H1 (cell line): Measurements from ENCODE around the gene TSN. TPM values are rescaled to one million over a fixed set of nuclear protein-coding genes. Genes with fewer than 3 reads are reported as not detected.
A peak's percentile ranks its signal among the peaks of the same experiment; 100 is the strongest.

Experiments used
- CTCF ChIA-PET: fragments of 300-600 bp; sonication (Branson Sonifier 250); formaldehyde crosslinking; loops from one replicate; lab custom pipeline; 2021; ENCODE audit not compliant: partially characterized antibody; lab: Charles Lee
- POLR2A ChIA-PET: fragments of 300-600 bp; sonication (Branson Sonifier 250); formaldehyde crosslinking; loops from one replicate; lab custom pipeline; 2021; ENCODE audit warnings: inconsistent platforms; ENCODE audit not compliant: partially characterized antibody; lab: Charles Lee
- DNase-seq, 2 experiments: peaks; one replicate each; pipeline versions ENCODE4 v3.0.0 to v3.0.0-alpha.2; 2010 to 2022; ENCODE audit warnings: low spot score in 2 of 2, low read depth in 1 of 2, mixed read lengths in 1 of 2
- FAIRE-seq: peaks from 2 replicates; lab custom pipeline; 2011; peaks lifted over from hg19 to GRCh38; lab: Jason Lieb, UNC
- H2AFZ ChIP-seq: 2 replicates; pipeline ENCODE4 v1.8.1; 2012; ENCODE audit warnings: low read length, inconsistent platforms
- H2AK5ac ChIP-seq: 2 replicates; pipeline ENCODE4 v1.6.1; 2013; ENCODE audit warnings: low read depth, low read length
- H2BK120ac ChIP-seq: replicated peaks from 2 replicates; pipeline ENCODE3; 2013; ENCODE audit warnings: low read depth, low read length, inconsistent platforms
- H2BK12ac ChIP-seq: 2 replicates; pipeline ENCODE4 v1.6.1; 2013; ENCODE audit warnings: low read depth, low read length
- H2BK15ac ChIP-seq: 2 replicates; pipeline ENCODE4 v1.6.1; 2013; ENCODE audit warnings: low read length
- H2BK20ac ChIP-seq: 2 replicates; pipeline ENCODE4 v1.6.1; 2013; ENCODE audit warnings: low read length
- H2BK5ac ChIP-seq: 2 replicates; pipeline ENCODE4 v1.6.1; 2013; ENCODE audit warnings: low read depth, low read length
- H3K14ac ChIP-seq: 2 replicates; pipeline ENCODE4 v1.6.1; 2013; ENCODE audit warnings: inconsistent platforms; ENCODE audit not compliant: insufficient read length
- H3K18ac ChIP-seq: 2 replicates; pipeline ENCODE4 v1.6.1; 2013; ENCODE audit warnings: low read length; ENCODE audit errors: extremely low read depth
- H3K23ac ChIP-seq: 2 replicates; pipeline ENCODE4 v1.6.1; 2013; ENCODE audit warnings: inconsistent platforms; ENCODE audit not compliant: insufficient read length
- H3K23me2 ChIP-seq: 2 replicates; pipeline ENCODE4 v1.6.1; 2013; ENCODE audit warnings: low read depth, low read length
- H3K27ac ChIP-seq: 2 replicates; pipeline ENCODE4 v1.6.1; 2011; ENCODE audit warnings: low read depth, low read length, inconsistent platforms
- H3K27me3 ChIP-seq, 4 experiments: replicated peaks in 1 of 4; 1 replicate in 1 of 4; 2 replicates in 3 of 4; pipeline versions ENCODE4 v1.6.1 to v1.8.1; 2011 to 2013; ENCODE audit warnings: low read length in 3 of 4, mild to moderate bottlenecking in 3 of 4, inconsistent platforms in 2 of 4, mixed read lengths in 2 of 4, moderate library complexity in 1 of 4; ENCODE audit not compliant: control insufficient read depth in 3 of 4, insufficient read depth in 3 of 4; ENCODE audit errors: extremely low read depth in 1 of 4
- H3K36me3 ChIP-seq, 4 experiments: 2 replicates each; pipeline versions ENCODE4 v1.6.1 to v1.8.1; 2011 to 2013; ENCODE audit warnings: mild to moderate bottlenecking in 4 of 4, low read length in 3 of 4, moderate library complexity in 2 of 4, control low read depth in 1 of 4, inconsistent platforms in 1 of 4; ENCODE audit not compliant: insufficient read depth in 4 of 4, control insufficient read depth in 2 of 4
- H3K4ac ChIP-seq: replicated peaks from 2 replicates; pipeline ENCODE3; 2013; ENCODE audit warnings: low read length, low read depth, mixed read lengths, inconsistent platforms; ENCODE audit not compliant: insufficient read length
- H3K4me1 ChIP-seq, 4 experiments: replicated peaks in 1 of 4; 1 replicate in 1 of 4; 2 replicates in 3 of 4; pipeline versions ENCODE4 v1.6.1 to v1.8.1; 2011 to 2013; ENCODE audit warnings: low read length in 3 of 4, inconsistent platforms in 2 of 4, mixed read lengths in 1 of 4; ENCODE audit not compliant: insufficient read depth in 4 of 4, control insufficient read depth in 3 of 4
- H3K4me2 ChIP-seq, 2 experiments: 2 replicates each; pipeline versions ENCODE4 v1.6.1 to v1.8.1; 2011 to 2013; ENCODE audit warnings: low read depth in 2 of 2, low read length in 2 of 2, control low read depth in 1 of 2, inconsistent platforms in 1 of 2, mild to moderate bottlenecking in 1 of 2; ENCODE audit not compliant: insufficient read depth in 1 of 2
- H3K4me3 ChIP-seq, 4 experiments: fragments of 200-600, 300-600 bp in 1 of 4; sonication (generic), shearing (Covaris generic), sonication (Bioruptor Twin) in 1 of 4; 2 replicates each; pipeline versions ENCODE4 v1.5.1 to v1.8.1; 2011 to 2016; ENCODE audit warnings: low read length in 4 of 4, low read depth in 3 of 4, control low read depth in 2 of 4, inconsistent platforms in 2 of 4, mild to moderate bottlenecking in 2 of 4, mixed read lengths in 1 of 4, moderate library complexity in 1 of 4; ENCODE audit not compliant: insufficient read depth in 2 of 4; ENCODE audit errors: extremely low read depth in 1 of 4
- H3K56ac ChIP-seq: replicated peaks from 2 replicates; pipeline ENCODE3; 2013; ENCODE audit warnings: low read depth, mild to moderate bottlenecking, mixed read lengths, low read length, inconsistent platforms; ENCODE audit not compliant: insufficient read length
- H3K79me1 ChIP-seq: 2 replicates; pipeline ENCODE4 v1.6.1; 2013; ENCODE audit warnings: low read depth, low read length, control low read depth
- H3K79me2 ChIP-seq, 2 experiments: 2 replicates each; pipeline versions ENCODE4 v1.6.1 to v1.8.1; 2012 to 2013; ENCODE audit warnings: low read length in 2 of 2, mild to moderate bottlenecking in 2 of 2, inconsistent platforms in 1 of 2; ENCODE audit not compliant: insufficient read depth in 2 of 2, control insufficient read depth in 1 of 2
- H3K9ac ChIP-seq, 4 experiments: replicated peaks in 1 of 4; 1 replicate in 1 of 4; 2 replicates in 3 of 4; pipeline versions ENCODE4 v1.6.1 to v1.8.1; 2011 to 2013; ENCODE audit warnings: low read depth in 3 of 4, low read length in 3 of 4, control low read depth in 2 of 4, mild to moderate bottlenecking in 2 of 4, moderate library complexity in 2 of 4, inconsistent platforms in 1 of 4; ENCODE audit errors: extremely low read depth in 1 of 4
- H3K9me3 ChIP-seq, 2 experiments: 2 replicates each; pipeline versions ENCODE4 v1.6.1 to v1.8.1; 2012 to 2013; ENCODE audit warnings: mild to moderate bottlenecking in 2 of 2, moderate library complexity in 2 of 2, control low read depth in 1 of 2, inconsistent platforms in 1 of 2, low read depth in 1 of 2, low read length in 1 of 2, mixed read lengths in 1 of 2; ENCODE audit not compliant: insufficient read depth in 2 of 2
- H4K20me1 ChIP-seq, 2 experiments: replicated peaks in 1 of 2; 2 replicates each; pipeline versions ENCODE3 to v1.8.1; 2011 to 2013; ENCODE audit warnings: inconsistent platforms in 2 of 2, low read length in 2 of 2, mild to moderate bottlenecking in 1 of 2; ENCODE audit not compliant: insufficient read depth in 2 of 2, control insufficient read depth in 1 of 2
- H4K5ac ChIP-seq: 2 replicates; pipeline ENCODE4 v1.6.1; 2013; ENCODE audit warnings: low read length, low read depth, mixed read lengths, inconsistent platforms; ENCODE audit not compliant: insufficient read length
- H4K8ac ChIP-seq: 2 replicates; pipeline ENCODE4 v1.8.0; 2013; ENCODE audit warnings: mild to moderate bottlenecking, moderate library complexity, low read length, inconsistent platforms; ENCODE audit not compliant: insufficient read depth; ENCODE audit errors: extremely low read depth
- H4K91ac ChIP-seq: replicated peaks from 2 replicates; pipeline ENCODE3; 2013; ENCODE audit warnings: low read length, mixed read lengths, inconsistent platforms; ENCODE audit not compliant: insufficient read length
- ASH2L ChIP-seq: fragments of 200-600, 300-600 bp; sonication (generic); IDR thresholded peaks from one replicate; pipeline ENCODE4 v1.7.1; 2017; ENCODE audit warnings: low read length
- ATF2 ChIP-seq: IDR thresholded peaks from 2 replicates; pipeline ENCODE4 v1.6.1; 2012; ENCODE audit warnings: low read length, inconsistent platforms
- BRCA1 ChIP-seq: IDR thresholded peaks from 2 replicates; pipeline ENCODE4 v1.6.1; 2012; ENCODE audit warnings: low read depth, low read length, improper control_type of control experiment
- CHD1 ChIP-seq: IDR thresholded peaks from 2 replicates; pipeline ENCODE4 v1.6.1; 2012; ENCODE audit warnings: low read depth, low read length, improper control_type of control experiment
- CREB1 ChIP-seq: IDR thresholded peaks from 2 replicates; pipeline ENCODE4 v1.6.1; 2012; ENCODE audit warnings: inconsistent platforms
- KDM1A ChIP-seq: fragments of 200-600, 300-600 bp; sonication (generic); IDR thresholded peaks from 2 replicates; pipeline ENCODE4 v1.7.1; 2016; ENCODE audit warnings: mild to moderate bottlenecking, low read length, borderline replicate concordance
- MAX ChIP-seq: IDR thresholded peaks from 2 replicates; pipeline ENCODE4 v1.6.1; 2012; ENCODE audit warnings: inconsistent platforms
- POU5F1 ChIP-seq: IDR thresholded peaks from 2 replicates; pipeline ENCODE4 v1.6.1; 2011; ENCODE audit warnings: low read depth, mild to moderate bottlenecking, low read length, moderate library complexity
- RXRA ChIP-seq: IDR thresholded peaks from 2 replicates; pipeline ENCODE4 v1.6.1; 2011; ENCODE audit warnings: low read depth, mild to moderate bottlenecking, low read length, moderate library complexity; ENCODE audit not compliant: insufficient read depth
- SP2 ChIP-seq: IDR thresholded peaks from 2 replicates; pipeline ENCODE4 v1.6.1; 2012; ENCODE audit warnings: mild to moderate bottlenecking, low read length, inconsistent platforms
- SP4 ChIP-seq: IDR thresholded peaks from 2 replicates; pipeline ENCODE4 v1.6.1; 2012; ENCODE audit warnings: low read length, inconsistent platforms
- TAF1 ChIP-seq: IDR thresholded peaks from 2 replicates; pipeline ENCODE4 v1.6.1; 2011; ENCODE audit warnings: mild to moderate bottlenecking, low read depth, low read length
- TCF12 ChIP-seq: IDR thresholded peaks from 2 replicates; pipeline ENCODE4 v1.6.1; 2011; ENCODE audit warnings: low read depth, mild to moderate bottlenecking, low read length
- WGBS, 2 experiments: shearing (Covaris generic) in 1 of 2; methylation state at CpG; one replicate each; pipeline versions ENCODE4 v1.1.6 to v1.1.7; 2013 to 2015; ENCODE audit warnings: low lambda C conversion rate in 2 of 2, mixed read lengths in 2 of 2, inconsistent platforms in 1 of 2, low coverage in 1 of 2, missing lambda C conversion rate in 1 of 2; ENCODE audit not compliant: insufficient replicate concordance in 2 of 2, insufficient coverage in 1 of 2, insufficient read length in 1 of 2; ENCODE audit errors: extremely low coverage in 1 of 2, missing lambda C conversion rate in 1 of 2; 5-methylcytosine and 5-hydroxymethylcytosine counted together
- polyA plus RNA-seq, 7 experiments: library from polyadenylated mRNA; depleted of rRNA in 3 of 7; stranded (reverse) in 5 of 7; unstranded in 2 of 7; fragments of >200 nt in 5 of 7; fragments of 200-250 nt in 2 of 7; gene quantifications; 1 replicate in 5 of 7; 2 replicates in 1 of 7; 4 replicates in 1 of 7; pipeline versions ENCODE4 v1.2.1 to v1.2.3, GENCODE V29; 2011 to 2013; ENCODE audit warnings: missing spikeins in 2 of 7, mixed read lengths in 2 of 7
- total RNA-seq: library from RNA; stranded (reverse); fragmentation: NEBNext Ultra II Directional; extraction: Animal tissue kit (Norgen Biotek cat#: 25700); gene quantifications from 2 replicates; pipeline ENCODE4 v1.2.1, GENCODE V29; 2021

Gene TSN
- total and polyA plus RNA-seq, 2 of the 8 experiments (the other 6 are each of a cell fraction or from before 2014, with no cell fraction given), result 44.4 to 96.1 TPM

GRCh38 chr2:121804340-121804739 is 48.9 kb downstream of the TSN start:
- H3K79me1 ChIP-seq, result no peaks in the 10 kb centered on the region
- 24% methylated on average over 5 of the region's 5 CpGs; no CpG with 5 or more reads in 1 of the 2 experiments for WGBS, 2 experiments
- H2BK20ac ChIP-seq, result no peak overlapping the region; the same call in 1 of the 2 replicates
- no peak overlapping the region for H3K14ac ChIP-seq
- H3K4me1 ChIP-seq, result peaks cover 2 to 18% (median 12%) of the 10 kb centered on the region in 4 experiments; a peak in 5 of 7 replicates
- no peak overlapping the region for H3K4ac ChIP-seq
- no peaks in the 10 kb centered on the region for H3K23me2 ChIP-seq
- no peak overlapping the region for H2BK12ac ChIP-seq
- H2BK120ac ChIP-seq, result peak overlapping the region; percentile 81
- no peaks in the 10 kb centered on the region for H4K20me1 ChIP-seq
- H3K9ac ChIP-seq, result no peak overlapping the region
- H2BK15ac ChIP-seq, result no peak overlapping the region
- no peak overlapping the region for H2AFZ ChIP-seq
- no peak overlapping the region for H3K27ac ChIP-seq
- no peak overlapping the region for H2AK5ac ChIP-seq
- H3K56ac ChIP-seq, result peak overlapping the region; percentile 12
- no peaks in the 10 kb centered on the region for H3K36me3 ChIP-seq
- peak overlapping the region; percentile 65 for H4K5ac ChIP-seq
- peak overlapping the region in 1 of 4 experiments; percentile 34; a peak in 1 of 8 replicates for H3K4me3 ChIP-seq
- CTCF ChIA-PET, result interaction anchor here (1.0 to 1.4 kb wide), 2 partner anchors 10 to 296 kb away, joined by 3 to 7 read pairs; no protein-coding TSS in a partner anchor
- peak overlapping the region; percentile 26 to 52; a peak in 2 of 4 replicates for H3K4me2 ChIP-seq
- POLR2A ChIA-PET, result interaction anchor here (0.7 to 2.3 kb wide), 4 partner anchors 13 to 68 kb away, joined by 3 to 14 read pairs (median 5); partner anchors contain the start of gene NIFK
- no peak overlapping the region for H3K23ac ChIP-seq
- H2BK5ac ChIP-seq, result peak overlapping the region; percentile 74; the same call in 1 of the 2 replicates
- H4K8ac ChIP-seq, result no peak overlapping the region
- FAIRE-seq (no peak), DNase-seq (no peak)
- no peaks in the 10 kb centered on the region for H3K27me3 ChIP-seq
- H3K79me2 ChIP-seq, result no peaks in the 10 kb centered on the region
- H3K18ac ChIP-seq, result peak overlapping the region; percentile 89; the same call in 1 of the 2 replicates
- H3K9me3 ChIP-seq, result no peaks in the 10 kb centered on the region
- peak overlapping the region; percentile 60 for H4K91ac ChIP-seq
- TF ChIP-seq POU5F1 (no peak), CHD1 (no peak), SP2 (no peak), TCF12 (no peak), SP4 (no peak), CREB1 (0 out of 2 replicates have a peak, but pooled peaks have one; percentile 10), BRCA1 (no peak), ATF2 (peak; percentile 77; the same call in 1 of the 2 replicates), TAF1 (0 out of 2 replicates have a peak, but pooled peaks have one; percentile 25), ASH2L (no peak), MAX (no peak), RXRA (no peak), KDM1A (no peak)
